Activated T-helper 9 cell treated with anti-CD3 and anti-CD28 coated beads, Interleukin-2, amount 50 U/mL, for 16 hours (primary cell): ENCODE results near the gene TMPRSS2.

Experiments used
- DNase-seq: peaks from one replicate; pipeline ENCODE4 v3.0.0-alpha.2; 2020; ENCODE audit warnings: low read depth

Gene TMPRSS2

GRCh38 chr21:41509733-41510132, 1.8 kb upstream of the TMPRSS2 start:
- DNase-seq, result no peak

GRCh38 chr21:41509145-41509496, 1.2 kb upstream of the TMPRSS2 start:
- no peak for DNase-seq

GRCh38 chr21:41508415-41509144, 622 bp upstream of the TMPRSS2 start:
- no peak for DNase-seq

- DNase-seq, result no peak
Measured at GRCh38 chr21:41506611-41507520, 1.1 kb downstream of the TMPRSS2 start.

- no peak for DNase-seq
Measured at GRCh38 chr21:41506005-41506594, 1.9 kb downstream of the TMPRSS2 start.

GRCh38 chr21:41504030-41504429, 3.9 kb downstream of the TMPRSS2 start:
- no peak for DNase-seq

GRCh38 chr21:41503331-41503730, 4.6 kb downstream of the TMPRSS2 start:
- no peak for DNase-seq

GRCh38 chr21:41501919-41502318, 6.0 kb downstream of the TMPRSS2 start:
- DNase-seq, result no peak

GRCh38 chr21:41500931-41501381, 7.0 kb downstream of the TMPRSS2 start:
- DNase-seq, result no peak

GRCh38 chr21:41500363-41500762, 7.6 kb downstream of the TMPRSS2 start:
- DNase-seq, result no peak

GRCh38 chr21:41499920-41500319, 8.0 kb downstream of the TMPRSS2 start:
- DNase-seq, result no peak

- DNase-seq, result no peak
Measured at GRCh38 chr21:41497788-41498187, 10.2 kb downstream of the TMPRSS2 start.

- no peak for DNase-seq
Measured at GRCh38 chr21:41497008-41497407, 10.9 kb downstream of the TMPRSS2 start.

GRCh38 chr21:41494242-41494641, 13.7 kb downstream of the TMPRSS2 start:
- no peak for DNase-seq

- no peak for DNase-seq
Measured at GRCh38 chr21:41491412-41491811, 16.5 kb downstream of the TMPRSS2 start.

GRCh38 chr21:41490330-41490729, 17.6 kb downstream of the TMPRSS2 start:
- DNase-seq, result no peak

- DNase-seq, result no peak
Measured at GRCh38 chr21:41489329-41489728, 18.6 kb downstream of the TMPRSS2 start.

- no peak for DNase-seq
Measured at GRCh38 chr21:41488080-41488479, 19.9 kb downstream of the TMPRSS2 start.

- no peak for DNase-seq
Measured at GRCh38 chr21:41487082-41487481, 20.9 kb downstream of the TMPRSS2 start.

- no peak for DNase-seq
Measured at GRCh38 chr21:41483973-41484372, 24.0 kb downstream of the TMPRSS2 start.

- no peak for DNase-seq
Measured at GRCh38 chr21:41483415-41483814, 24.5 kb downstream of the TMPRSS2 start.

GRCh38 chr21:41482980-41483379, 25.0 kb downstream of the TMPRSS2 start:
- no peak for DNase-seq

- no peak for DNase-seq
Measured at GRCh38 chr21:41482301-41482700, 25.7 kb downstream of the TMPRSS2 start.
